Lower lobe of right lung (tissue), 2 donors: ENCODE measurements around the gene GAS7. TPM values are rescaled to one million over a fixed set of nuclear protein-coding genes. Genes with fewer than 3 reads are reported as not detected.

Source experiments
- ATAC-seq, 2 donors: fragments of 200-7000 bp; cut with Tn5 transposase; one replicate each; pipeline ENCODE4 v1.9.1; 2020 to 2022; ENCODE audit warnings: mild to moderate bottlenecking in 2 of 2, moderate library complexity in 2 of 2
- DNase-seq: peaks from one replicate; pipeline ENCODE4 v3.0.0-alpha.2; 2020
- H3K27ac ChIP-seq: fragments of 200-600 bp; one replicate; pipeline ENCODE4 v1.8.0; 2022
- H3K27me3 ChIP-seq: fragments of 200-600 bp; one replicate; pipeline ENCODE4 v1.8.0; 2022; ENCODE audit warnings: low read depth
- H3K36me3 ChIP-seq: fragments of 200-600 bp; one replicate; pipeline ENCODE4 v1.8.0; 2022; ENCODE audit warnings: mild to moderate bottlenecking
- H3K4me1 ChIP-seq: fragments of 200-600 bp; one replicate; pipeline ENCODE4 v1.8.0; 2022
- H3K4me3 ChIP-seq: fragments of 200-600 bp; one replicate; pipeline ENCODE4 v1.8.0; 2022; ENCODE audit warnings: mild to moderate bottlenecking
- H3K9me3 ChIP-seq: fragments of 200-600 bp; one replicate; pipeline ENCODE4 v1.8.0; 2022
- CTCF ChIP-seq: fragments of 200-600 bp; IDR thresholded peaks from one replicate; pipeline ENCODE4 v1.8.0; 2022; ENCODE audit warnings: antibody characterized with exemption, mild to moderate bottlenecking
- intact Hi-C: fragments of 100-400 bp; cut with DNase I; formaldehyde crosslinking; loops from one replicate; pipeline ENCODE4 v1.11.0; 2022
- total RNA-seq: library from RNA; stranded (reverse); fragmentation: NEBNext Ultra II Directional; extraction: Animal tissue kit (Norgen Biotek cat#: 25700); gene quantifications from one replicate; pipeline ENCODE4 v1.2.1, GENCODE V29; 2021
- donor health status: DM: no; HTN: yes; CAD: no; lungs with severe emphysema.

Gene GAS7
- total RNA-seq, 1 donor from 2014 or later = 54.1 TPM

DNA sequence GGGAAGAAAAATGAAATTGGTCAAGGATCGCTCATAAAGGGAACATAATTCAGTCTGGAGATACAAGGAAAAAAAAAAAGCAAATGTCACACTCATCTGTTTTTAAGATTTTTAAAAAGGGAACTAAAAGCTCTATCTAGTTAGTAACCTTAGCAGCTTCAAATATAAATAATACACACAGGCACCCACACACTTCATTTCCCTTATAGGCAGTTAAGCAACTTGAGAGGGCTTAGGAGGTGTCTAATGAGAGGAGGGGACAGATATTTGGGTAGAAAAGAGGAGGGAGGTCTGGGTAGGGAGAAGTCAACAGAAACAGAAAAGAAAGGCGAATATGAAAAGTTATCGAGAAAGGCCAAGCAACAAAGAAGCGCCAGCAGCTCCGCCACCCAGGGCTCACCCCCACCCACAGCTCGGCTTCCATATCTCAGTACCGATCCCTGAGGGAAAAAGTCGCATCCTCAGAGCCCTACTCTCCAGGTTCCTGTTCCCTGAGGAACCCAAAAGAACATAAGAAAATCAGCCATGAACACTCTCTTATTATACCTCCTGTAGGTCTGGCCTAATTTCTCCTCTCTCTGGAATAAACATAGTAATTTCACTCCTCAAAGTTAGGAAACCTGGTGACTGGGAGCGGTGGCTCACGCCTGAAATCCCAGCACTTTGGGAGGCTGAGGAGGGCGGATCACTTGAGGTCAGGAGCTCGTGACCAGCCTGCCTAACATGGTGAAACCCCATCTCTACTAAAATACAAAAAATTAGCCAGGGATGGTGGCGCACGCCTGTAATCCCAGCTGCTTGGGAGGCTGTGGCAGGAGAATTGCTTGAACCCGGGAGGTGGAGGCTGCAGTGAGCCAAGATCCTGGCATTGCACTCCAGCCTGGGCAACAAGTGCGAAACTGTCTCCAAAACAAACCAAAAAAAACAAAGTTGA lies 223.7 kb downstream of the GAS7 start:
- intact Hi-C loops = no loop called here
- peak; percentile 62 to 79 for ATAC-seq

DNA sequence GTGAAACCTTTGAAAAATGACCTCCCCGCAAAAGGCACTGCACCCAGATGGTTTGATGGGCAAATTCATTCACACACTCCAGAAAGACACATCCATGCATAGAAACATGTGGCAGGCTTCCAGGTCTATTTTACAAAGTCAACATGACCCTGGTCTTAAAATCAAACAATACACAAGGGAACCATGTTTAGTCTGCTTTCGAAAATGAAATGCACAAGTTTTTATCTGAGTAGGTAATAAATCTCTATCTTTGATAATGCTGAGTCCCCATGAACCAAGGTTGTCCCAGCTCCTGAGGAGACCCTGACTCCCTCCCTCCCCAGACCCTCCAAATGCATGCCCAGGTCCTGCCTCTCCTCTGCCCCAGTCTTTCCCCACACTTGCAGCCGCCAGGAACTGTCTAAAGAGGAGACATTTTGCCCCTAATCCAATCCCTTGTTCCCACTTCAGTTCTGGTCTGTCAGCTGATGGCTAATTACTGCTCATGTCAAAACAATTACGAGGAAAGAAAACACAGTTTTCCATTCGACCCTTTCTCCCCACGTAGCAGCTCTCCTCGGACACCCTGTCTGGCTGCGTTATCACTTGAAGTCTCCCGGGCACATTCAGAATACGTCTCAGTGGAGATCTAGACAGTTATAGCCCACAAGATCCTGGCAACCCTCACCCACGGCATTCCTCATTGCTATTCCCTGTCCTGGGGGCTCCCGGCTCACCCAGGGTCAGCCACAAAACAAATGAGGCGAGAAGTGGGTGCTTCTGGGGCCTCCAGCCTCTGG lies 224.5 kb downstream of the GAS7 start:
- Histone ChIP-seq H3K27ac (peak overlapping the region; percentile 74), H3K36me3 (no peaks in the 10 kb centered on the region), H3K9me3 (no peaks in the 10 kb centered on the region), H3K4me1 (peaks cover 26% of the 10 kb centered on the region), H3K4me3 (no peak overlapping the region), H3K27me3 (no peaks in the 10 kb centered on the region)
- ATAC-seq (no peak), DNase-seq (no peak)
- intact Hi-C loops = no loop called here
- TF ChIP-seq CTCF = no peak

More for the DNA sequence above, 223.7 kb downstream of the GAS7 start:
- H3K4me3 ChIP-seq = no peak overlapping the region
- H3K4me1 ChIP-seq = peaks cover 26% of the 10 kb centered on the region
- peak overlapping the region; percentile 74 for H3K27ac ChIP-seq
- DNase-seq = no peak
- H3K36me3 ChIP-seq = no peaks in the 10 kb centered on the region
- TF ChIP-seq CTCF = no peak
- no peaks in the 10 kb centered on the region for H3K9me3 ChIP-seq
- no peaks in the 10 kb centered on the region for H3K27me3 ChIP-seq

GRCh38 chr17:9971991-9972390 lies 226.4 kb downstream of the GAS7 start:
- H3K27ac ChIP-seq = peak overlapping the region; percentile 41
- DNase-seq = peak; percentile 66
- no peaks in the 10 kb centered on the region for H3K36me3 ChIP-seq
- H3K4me1 ChIP-seq = peaks cover 26% of the 10 kb centered on the region
- no peaks in the 10 kb centered on the region for H3K9me3 ChIP-seq
- ATAC-seq = peak in 1 of 2 donors; percentile 61
- intact Hi-C loops = no loop called here
- TF ChIP-seq CTCF = no peak
- no peak overlapping the region for H3K4me3 ChIP-seq
- no peaks in the 10 kb centered on the region for H3K27me3 ChIP-seq

- no peak for TF ChIP-seq CTCF
- ATAC-seq (no peak), DNase-seq (no peak)
- Histone ChIP-seq H3K36me3 (no peaks in the 10 kb centered on the region), H3K27me3 (no peaks in the 10 kb centered on the region), H3K4me3 (no peak overlapping the region), H3K27ac (no peak overlapping the region), H3K9me3 (no peaks in the 10 kb centered on the region), H3K4me1 (peaks cover 26% of the 10 kb centered on the region)
- intact Hi-C loops = no loop called here
These were observed 229.0 kb downstream of the GAS7 start for GRCh38 chr17:9969301-9969935.

- no peak overlapping the region for H3K4me3 ChIP-seq
- DNase-seq = no peak
- H3K27ac ChIP-seq = no peak overlapping the region
- no peaks in the 10 kb centered on the region for H3K36me3 ChIP-seq
- intact Hi-C loops = no loop called here
- ATAC-seq = no peak
- no peaks in the 10 kb centered on the region for H3K9me3 ChIP-seq
- H3K4me1 ChIP-seq = peaks cover 26% of the 10 kb centered on the region
- no peaks in the 10 kb centered on the region for H3K27me3 ChIP-seq
- TF ChIP-seq CTCF = no peak
These were observed 229.5 kb downstream of the GAS7 start for GRCh38 chr17:9968881-9969280.
